OCI-M2 (cell line): ENCODE data around the gene MEGF11.

Experiments used
- DNase-seq: peaks from one replicate; lab custom pipeline; 2025; ENCODE audit not compliant: unreplicated experiment; lab: John Stamatoyannopoulos, UW

The MEGF11 gene

DNA sequence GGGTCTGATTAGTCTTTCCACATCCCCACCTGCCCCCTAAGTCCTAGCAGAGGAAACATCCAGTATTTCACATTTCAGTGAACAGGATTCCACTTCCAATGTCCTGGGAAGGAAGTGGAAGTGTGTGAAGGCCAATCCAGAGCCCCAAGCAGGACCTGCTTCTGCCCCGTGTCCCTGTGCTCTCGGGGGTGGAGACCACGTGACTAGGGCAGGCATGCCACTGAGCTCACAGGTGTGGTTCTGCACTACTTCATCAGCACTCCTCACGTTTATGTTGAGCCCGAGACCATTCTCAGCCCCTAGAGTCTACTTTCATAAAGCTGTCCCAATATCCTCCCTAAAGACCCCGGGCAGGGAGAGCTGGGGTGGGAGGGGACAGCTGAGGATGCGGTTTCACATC is 299.9 kb downstream of the MEGF11 start:
- DNase-seq = no peak

DNA sequence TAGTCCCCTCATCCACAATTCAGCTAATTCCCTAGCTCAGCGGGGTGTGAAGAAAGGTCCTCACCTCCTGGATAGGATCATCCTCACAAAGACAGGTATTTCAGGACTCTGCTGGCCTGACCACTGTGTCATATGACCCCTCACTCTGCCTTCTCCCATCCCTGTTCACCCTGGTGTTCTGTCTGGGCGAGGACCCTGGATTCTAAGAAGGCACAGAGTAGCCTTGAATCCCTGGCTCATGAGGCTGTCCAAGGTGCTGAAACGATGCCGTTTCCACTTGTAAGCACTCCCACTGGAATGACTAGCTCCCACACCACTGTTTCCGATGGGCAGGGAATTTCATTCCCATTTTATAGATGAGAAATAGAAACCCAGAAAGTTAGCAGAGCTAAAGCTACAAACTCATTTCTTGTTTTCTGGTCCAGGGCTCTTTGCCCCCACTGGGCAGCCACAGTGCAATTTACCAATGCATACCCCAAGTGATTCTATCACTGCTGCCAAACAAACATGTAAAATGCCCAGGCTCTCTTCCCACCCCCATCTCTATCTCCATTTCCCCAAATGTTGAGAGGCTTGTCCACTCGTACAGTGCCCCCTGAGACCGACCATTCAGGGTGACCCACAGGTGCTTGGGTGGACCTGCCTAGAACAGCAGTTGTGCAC is 301.0 kb downstream of the MEGF11 start:
- DNase-seq = no peak

GRCh38 chr15:65951007-65951406 is 302.5 kb downstream of the MEGF11 start:
- DNase-seq = no peak

- no peak for DNase-seq
Measured at GRCh38 chr15:65949491-65949890, 304.1 kb downstream of the MEGF11 start.

- DNase-seq = no peak
Measured at GRCh38 chr15:65949011-65949410, 304.5 kb downstream of the MEGF11 start.

- no peak for DNase-seq
Measured at GRCh38 chr15:65948383-65948782, 305.2 kb downstream of the MEGF11 start.

DNA sequence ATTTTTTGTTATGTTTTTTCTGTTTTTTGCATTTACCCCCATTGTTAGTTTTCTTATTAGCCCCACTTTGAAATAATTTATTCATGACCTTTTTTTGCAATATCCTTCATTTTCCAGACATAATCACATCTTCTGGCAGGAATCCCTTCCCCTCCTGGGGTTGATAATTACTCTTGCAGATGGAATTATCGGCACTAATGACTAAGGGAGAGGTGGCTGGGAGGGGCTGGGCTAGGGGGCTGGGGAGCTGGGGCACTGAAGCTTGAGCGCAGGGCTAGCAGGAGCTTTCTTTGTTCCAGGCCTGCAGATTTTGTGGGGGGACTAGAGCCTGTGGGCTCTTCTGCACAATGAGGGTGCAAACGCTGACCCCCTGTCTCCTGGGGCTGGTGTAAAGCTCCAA is 306.5 kb downstream of the MEGF11 start:
- DNase-seq = no peak

GRCh38 chr15:65945616-65946015 is 307.9 kb downstream of the MEGF11 start:
- no peak for DNase-seq

DNA sequence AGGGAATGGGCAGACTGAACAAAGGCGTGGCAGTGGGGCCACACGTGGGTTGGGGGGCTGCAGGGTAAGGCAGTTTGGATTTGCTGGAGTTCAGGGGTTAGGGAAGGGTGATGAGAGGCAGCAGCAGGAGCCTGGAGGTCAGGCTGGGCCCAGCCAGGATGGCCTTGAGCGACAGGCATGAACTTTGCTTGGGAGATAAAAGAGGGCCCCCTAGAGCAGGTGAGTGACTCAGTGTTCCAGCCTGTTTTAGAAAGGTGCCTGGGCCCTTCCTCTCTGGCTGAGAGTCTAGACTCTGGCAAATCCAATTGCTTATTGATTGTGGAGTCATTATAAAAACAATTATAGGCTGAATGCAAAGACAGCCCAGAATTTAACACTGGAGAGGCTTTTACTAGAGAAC is 309.1 kb downstream of the MEGF11 start:
- DNase-seq = no peak

DNA sequence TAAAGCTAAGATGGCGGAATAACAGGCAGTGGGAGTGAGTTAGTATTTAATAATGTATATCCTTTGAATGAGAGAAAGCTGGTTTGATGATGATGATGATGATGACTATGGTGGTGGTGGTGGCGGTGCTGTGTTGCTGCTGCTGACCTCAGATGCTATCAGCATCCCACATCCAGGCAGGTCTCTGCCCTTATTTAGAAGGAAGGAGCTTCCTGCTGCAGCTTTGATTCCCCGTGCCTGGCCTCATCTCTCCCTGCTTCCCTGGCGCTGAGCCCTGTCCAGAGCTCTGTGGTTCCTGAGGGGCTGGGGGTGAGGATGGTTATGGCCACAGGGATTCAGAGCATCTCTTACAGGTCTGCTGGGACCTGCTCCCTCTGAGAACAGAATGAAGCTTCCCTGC is 311.1 kb downstream of the MEGF11 start:
- no peak for DNase-seq

- DNase-seq = no peak
Measured at GRCh38 chr15:65940618-65940909, 313.0 kb downstream of the MEGF11 start.

DNA sequence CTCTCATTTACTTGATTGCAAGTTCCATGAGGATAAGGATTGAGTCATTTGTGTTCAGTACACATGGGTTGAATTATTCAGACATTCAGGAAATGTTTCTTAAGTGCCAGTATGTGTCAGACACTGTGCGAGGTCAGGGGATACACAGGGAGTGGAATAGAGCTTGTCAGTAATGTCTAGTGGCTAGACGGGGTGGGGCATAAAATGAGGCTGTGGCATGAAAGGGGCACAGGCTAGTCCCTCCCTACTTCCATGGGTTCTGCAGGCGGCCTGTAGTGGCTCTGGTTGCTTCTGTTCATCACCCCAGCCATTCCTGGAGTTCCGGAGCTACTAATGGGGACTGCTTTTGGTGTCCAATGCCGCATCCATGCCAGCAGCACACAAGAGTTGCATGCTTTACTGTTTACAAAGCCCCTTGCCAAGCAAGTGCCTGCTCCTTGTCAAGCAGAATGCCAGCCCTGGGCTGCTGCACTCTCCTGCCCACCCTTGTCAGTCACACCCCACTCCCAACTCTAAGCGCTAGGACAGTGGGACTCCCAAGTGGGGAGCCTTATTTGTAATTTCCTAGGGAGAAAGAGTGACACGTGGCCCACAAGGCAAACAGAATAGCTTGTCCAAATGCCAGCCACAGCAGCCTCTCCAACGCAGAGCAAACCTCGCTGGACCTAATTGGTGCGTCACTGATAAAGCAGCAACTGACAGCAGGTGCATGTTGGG is 313.5 kb downstream of the MEGF11 start:
- DNase-seq = no peak

GRCh38 chr15:65938604-65939003 is 314.9 kb downstream of the MEGF11 start:
- no peak for DNase-seq

- DNase-seq = no peak
Measured at GRCh38 chr15:65937476-65937875, 316.1 kb downstream of the MEGF11 start.

- DNase-seq = no peak
Measured at GRCh38 chr15:65937054-65937453, 316.5 kb downstream of the MEGF11 start.

- no peak for DNase-seq
Measured at GRCh38 chr15:65936282-65936681, 317.3 kb downstream of the MEGF11 start.

DNA sequence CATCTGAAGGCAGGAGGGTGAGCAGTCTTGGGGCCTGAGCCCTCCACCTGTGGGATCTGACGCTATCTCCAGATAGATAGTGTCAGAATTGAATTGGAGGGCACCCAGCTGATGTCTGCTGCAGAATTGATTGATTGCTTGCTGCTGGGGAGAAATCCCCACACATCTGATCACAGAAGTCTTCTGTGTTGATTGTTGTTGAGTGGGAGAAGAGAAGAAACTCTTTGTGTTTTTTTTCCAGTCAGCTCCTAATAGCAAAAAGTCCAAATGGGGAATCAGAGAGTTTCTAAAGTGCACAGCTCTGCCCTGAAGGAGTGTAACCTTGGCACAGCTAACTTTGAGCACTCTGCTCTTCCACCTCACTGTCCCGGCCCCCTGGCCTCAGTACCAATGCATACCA is 318.2 kb downstream of the MEGF11 start:
- DNase-seq = no peak

DNA sequence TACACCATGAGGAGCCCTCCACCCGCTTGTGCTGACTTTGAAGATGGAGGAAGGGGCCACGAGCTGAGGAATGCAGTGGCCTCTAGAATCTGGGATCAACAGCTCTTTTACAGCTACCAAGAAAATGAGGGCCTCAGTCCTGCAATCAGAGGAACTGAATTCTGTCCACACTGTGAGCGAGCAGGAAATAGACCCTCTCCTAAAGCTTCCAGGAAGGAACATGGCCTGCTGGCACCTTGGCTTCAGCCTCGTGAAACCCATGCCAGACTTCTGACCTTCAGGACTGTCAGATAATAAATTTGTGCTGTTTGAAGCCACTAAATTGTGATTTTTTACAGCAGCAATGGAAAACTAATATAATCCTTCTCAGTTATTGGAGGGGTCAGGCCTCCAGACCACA is 322.3 kb downstream of the MEGF11 start:
- DNase-seq = no peak

- no peak for DNase-seq
Measured at GRCh38 chr15:65930134-65930533, 323.4 kb downstream of the MEGF11 start.

GRCh38 chr15:65929573-65929972 is 324.0 kb downstream of the MEGF11 start:
- no peak for DNase-seq

GRCh38 chr15:65927545-65927944 is 326.0 kb downstream of the MEGF11 start:
- DNase-seq = no peak

DNA sequence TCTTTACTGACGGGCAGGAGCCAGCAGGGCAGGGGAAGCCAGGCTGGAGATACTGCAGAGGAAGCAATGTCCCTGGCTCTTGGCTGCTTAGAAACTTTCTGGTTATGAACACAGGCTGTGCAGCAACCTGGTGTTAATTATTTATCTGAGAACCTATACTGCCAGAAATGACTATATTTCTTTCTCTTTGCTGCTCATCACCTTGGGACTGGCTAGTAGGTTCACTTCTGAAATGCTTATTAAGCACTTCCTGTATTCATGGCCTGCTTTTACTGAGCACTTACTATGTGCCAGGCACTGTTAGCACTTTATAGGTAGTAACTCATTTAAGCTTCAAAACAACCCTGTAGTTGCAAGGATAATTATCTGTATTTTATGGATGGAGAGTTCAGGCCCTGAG is 326.7 kb downstream of the MEGF11 start:
- no peak for DNase-seq

GRCh38 chr15:65926459-65926858 is 327.1 kb downstream of the MEGF11 start:
- no peak for DNase-seq
